Islet precursor cell (in vitro differentiated cells): Measurements from ENCODE around the gene APBB2.

ENCODE experiments used
- DNase-seq: peaks from one replicate; pipeline ENCODE4 v3.0.0-alpha.2; 2018

Gene APBB2

GRCh38 chr4:41185614-41186592 lies 28.4 kb downstream of the APBB2 start:
- no peak for DNase-seq

GRCh38 chr4:41184009-41184408 lies 30.3 kb downstream of the APBB2 start:
- no peak for DNase-seq

GRCh38 chr4:41183021-41183553 lies 31.3 kb downstream of the APBB2 start:
- DNase-seq: no peak

- DNase-seq: no peak
Observed at GRCh38 chr4:41181037-41181436, 33.3 kb downstream of the APBB2 start.

GRCh38 chr4:41179498-41180195 lies 34.7 kb downstream of the APBB2 start:
- no peak for DNase-seq

- no peak for DNase-seq
Observed at GRCh38 chr4:41178372-41179370, 35.7 kb downstream of the APBB2 start.

- peak; percentile 69 for DNase-seq
Observed at GRCh38 chr4:41177016-41177415, 37.3 kb downstream of the APBB2 start.

- DNase-seq: no peak
Observed at GRCh38 chr4:41176340-41176739, 38.0 kb downstream of the APBB2 start.

- no peak for DNase-seq
Observed at GRCh38 chr4:41175794-41176193, 38.5 kb downstream of the APBB2 start.

- DNase-seq: no peak
Observed at GRCh38 chr4:41174444-41174843, 39.9 kb downstream of the APBB2 start.

- DNase-seq: no peak
Observed at GRCh38 chr4:41172786-41173185, 41.6 kb downstream of the APBB2 start.

- DNase-seq: no peak
Observed at GRCh38 chr4:41169256-41169800, 45.0 kb downstream of the APBB2 start.

GRCh38 chr4:41167191-41167590 lies 47.2 kb downstream of the APBB2 start:
- no peak for DNase-seq

- no peak for DNase-seq
Observed at GRCh38 chr4:41164405-41164804, 49.9 kb downstream of the APBB2 start.

- DNase-seq: no peak
Observed at GRCh38 chr4:41161355-41161754, 53.0 kb downstream of the APBB2 start.

- DNase-seq: no peak
Observed at GRCh38 chr4:41160856-41161255, 53.5 kb downstream of the APBB2 start.

- DNase-seq: peak; percentile 99
Observed at GRCh38 chr4:41160012-41160789, 54.1 kb downstream of the APBB2 start.

- DNase-seq: no peak
Observed at GRCh38 chr4:41158756-41159155, 55.6 kb downstream of the APBB2 start.

- DNase-seq: no peak
Observed at GRCh38 chr4:41158274-41158673, 56.1 kb downstream of the APBB2 start.

- DNase-seq: no peak
Observed at GRCh38 chr4:41157009-41157408, 57.3 kb downstream of the APBB2 start.

GRCh38 chr4:41156574-41156973 lies 57.8 kb downstream of the APBB2 start:
- DNase-seq: no peak
